ENCODE results near the gene CARD19.
"Not testable (repeated sequence)": the region's sequence is repeated elsewhere in the genome, so short reads cannot be mapped to it uniquely, and the experiment has no call there.

Gene CARD19

DNA sequence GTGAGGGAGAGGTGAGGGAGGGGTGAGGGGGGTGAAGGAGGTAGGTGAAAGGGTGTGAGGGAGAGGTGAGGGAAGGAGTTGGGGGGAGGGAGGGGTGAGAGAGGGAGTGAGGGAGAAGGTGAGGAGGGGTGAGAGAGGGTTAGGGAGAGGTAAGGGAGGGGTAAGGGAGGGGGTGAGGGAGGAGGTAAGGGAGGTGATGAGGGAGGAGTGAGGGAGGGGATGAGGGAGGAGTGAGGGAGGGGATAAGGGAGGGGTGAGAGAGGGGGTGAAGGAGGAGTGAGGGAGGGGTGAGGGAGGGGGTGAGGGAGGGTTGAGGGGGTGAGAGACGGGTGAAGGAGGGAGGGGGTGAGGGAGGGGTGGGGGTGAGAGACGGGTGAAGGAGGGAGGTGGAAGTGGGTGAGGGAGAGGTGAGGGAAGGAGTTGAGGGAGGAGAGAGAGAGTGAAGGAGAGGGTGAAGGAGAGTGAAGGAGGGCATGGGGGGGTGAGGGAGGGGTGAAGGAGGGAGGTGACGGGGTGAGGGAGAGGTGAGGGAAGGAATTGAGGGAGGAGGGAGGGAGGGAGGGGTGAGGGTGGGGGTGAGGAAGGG lies 19.6 kb downstream of the CARD19 start:
- DNase-seq (ENCODE audit: low read depth): no peak
- TF ChIP-seq CTCF (conservative IDR thresholded peaks at IDR 0.05; ENCODE audit: low read length): no peak

DNA sequence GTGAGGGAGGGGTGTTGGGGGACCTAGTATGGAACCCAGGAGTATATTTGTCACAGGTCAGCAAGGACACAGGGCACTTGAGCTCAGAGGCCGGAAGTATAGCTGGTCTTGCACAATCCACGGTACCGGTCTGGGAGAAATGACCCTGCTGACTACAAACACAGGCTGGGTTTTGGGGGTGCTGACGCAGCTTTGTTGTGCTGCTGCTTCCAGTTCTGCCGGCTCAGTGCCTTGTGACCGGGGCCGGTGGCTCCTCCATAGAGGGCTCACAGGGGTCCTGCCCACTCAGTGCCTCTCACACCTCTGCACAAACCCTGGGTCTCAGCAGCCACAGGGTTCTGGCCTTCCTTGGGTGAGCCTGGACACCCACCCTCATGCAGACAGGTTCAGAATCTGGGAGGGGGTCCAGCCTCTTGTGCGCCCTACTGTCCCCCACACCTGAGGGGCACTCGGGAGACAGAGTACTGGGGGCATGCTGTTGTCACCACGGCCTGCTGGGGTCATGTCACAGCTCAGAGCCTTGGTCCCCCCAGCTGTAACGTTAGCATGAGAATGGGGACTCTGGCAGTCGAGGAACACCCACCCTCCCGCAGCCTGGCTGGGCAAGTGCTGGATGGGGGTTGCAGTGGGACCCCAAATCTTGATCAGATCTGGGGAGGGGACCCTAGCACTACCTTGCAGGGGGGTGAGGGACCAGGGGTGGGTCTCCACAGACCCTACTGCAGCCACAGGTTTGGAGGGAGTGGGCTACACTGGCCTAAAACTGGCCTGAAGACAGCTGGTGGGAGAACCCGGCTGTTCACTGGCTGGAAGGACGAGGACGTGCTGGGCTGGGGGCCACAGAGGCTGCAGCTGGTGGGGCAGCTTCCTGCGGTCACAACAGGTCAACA lies 20.3 kb downstream of the CARD19 start:
- no peak overlapping the region for H3K4me3 ChIP-seq (ENCODE audit: low read length)
- peak; percentile 75 for DNase-seq (ENCODE audit: low read depth)
- no peak for TF ChIP-seq CTCF (conservative IDR thresholded peaks at IDR 0.05; ENCODE audit: low read length)

More for the DNA sequence above, 19.6 kb downstream of the CARD19 start:
- no peak overlapping the region for H3K4me3 ChIP-seq (ENCODE audit: low read length)

- not testable (repeated sequence) for DNase-seq (ENCODE audit: low read depth); H3K4me3 ChIP-seq (ENCODE audit: low read length)
Measured at GRCh38 chr9:93117521-93117920, 21.5 kb downstream of the CARD19 start.

- H3K4me3 ChIP-seq (ENCODE audit: low read length): no peak overlapping the region
- DNase-seq (ENCODE audit: low read depth): no peak
- no peak for TF ChIP-seq CTCF (conservative IDR thresholded peaks at IDR 0.05; ENCODE audit: low read length)
Measured at GRCh38 chr9:93117924-93118862, 22.2 kb downstream of the CARD19 start.

GRCh38 chr9:93118863-93119702 lies 23.1 kb downstream of the CARD19 start:
- TF ChIP-seq CTCF (conservative IDR thresholded peaks at IDR 0.05; ENCODE audit: low read length): no peak
- H3K4me3 ChIP-seq (ENCODE audit: low read length): no peak overlapping the region
- no peak for DNase-seq (ENCODE audit: low read depth)

DNA sequence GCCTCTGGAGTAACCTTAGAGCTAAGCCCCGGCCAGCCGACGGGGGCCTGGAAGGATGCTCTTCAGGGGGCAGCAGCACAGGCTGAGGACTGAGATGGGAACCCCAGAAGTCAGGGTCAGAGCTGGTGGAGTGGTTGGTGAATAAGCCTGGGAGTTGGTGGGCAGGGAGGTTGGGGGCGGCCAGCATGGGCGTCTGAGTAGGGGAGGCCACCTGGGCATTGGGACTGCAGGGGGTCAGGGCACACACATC lies 23.6 kb downstream of the CARD19 start:
- no peak overlapping the region for H3K4me3 ChIP-seq (ENCODE audit: low read length)
- no peak for TF ChIP-seq CTCF (conservative IDR thresholded peaks at IDR 0.05; ENCODE audit: low read length)
- no peak for DNase-seq (ENCODE audit: low read depth)
